ENCODE measurements around the gene WDR90. TPM values are rescaled to one million over a fixed set of nuclear protein-coding genes. Genes with fewer than 3 reads are reported as not detected.
A peak's percentile ranks its signal among the peaks of the same experiment; 100 is the strongest.

Gene WDR90
- total RNA-seq, 1 donor from 2014 or later = 102 TPM

DNA sequence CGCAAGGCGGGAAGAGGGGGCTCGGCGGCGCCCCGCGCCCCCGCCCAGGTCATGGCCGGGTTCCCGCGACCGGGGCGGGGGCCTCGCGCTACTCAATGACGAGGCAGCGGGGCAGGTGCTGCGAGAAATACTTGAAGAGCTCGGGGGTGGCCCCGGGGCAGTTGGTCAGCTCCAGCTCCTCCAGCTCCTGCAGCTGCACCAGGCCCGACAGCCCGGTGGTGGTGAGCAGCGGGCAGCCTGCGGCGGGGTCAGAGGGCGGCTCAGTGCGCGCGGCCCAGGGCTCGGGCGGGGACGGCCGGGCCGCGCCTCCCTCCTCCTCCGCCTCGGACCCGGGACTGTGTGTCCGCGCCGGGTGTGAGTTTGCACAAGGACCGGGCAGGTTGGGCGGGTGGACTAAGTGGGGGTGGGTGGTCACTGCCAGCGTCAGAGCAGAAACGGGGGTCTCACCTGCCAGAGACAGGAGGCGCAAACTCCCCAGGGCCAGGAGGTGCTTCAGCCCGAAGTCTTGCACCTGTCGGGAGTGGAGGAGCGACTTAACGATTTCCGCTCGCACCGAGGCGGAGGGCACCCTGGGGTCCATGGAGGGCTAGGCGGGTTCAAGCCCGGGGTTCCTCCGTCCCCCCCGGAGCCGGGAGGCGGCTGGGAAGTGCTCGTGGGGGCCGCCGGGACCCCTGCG, 45.2 kb downstream of the WDR90 start:
- Mint-ChIP-seq H3K27ac (no peak overlapping the region), H3K4me1 (ENCODE audit: unreplicated experiment) (no peaks in the 10 kb centered on the region), H3K4me3 (no peak overlapping the region), H3K9me3 (no peaks in the 10 kb centered on the region), H3K36me3 (no peaks in the 10 kb centered on the region), H3K27me3 (peaks cover 58% of the 10 kb centered on the region)
- DNase-seq (ENCODE audit: extremely low spot score, unreplicated experiment) = no peak
- no peak for TF ChIP-seq CTCF (conservative IDR thresholded peaks at IDR 0.05)

- no peak for TF ChIP-seq CTCF (conservative IDR thresholded peaks at IDR 0.05)
- Mint-ChIP-seq H3K9me3 (no peaks in the 10 kb centered on the region), H3K27ac (no peak overlapping the region), H3K36me3 (no peaks in the 10 kb centered on the region), H3K27me3 (peaks cover 63% of the 10 kb centered on the region), H3K4me1 (ENCODE audit: unreplicated experiment) (no peaks in the 10 kb centered on the region), H3K4me3 (no peak overlapping the region)
- no peak for DNase-seq (ENCODE audit: extremely low spot score, unreplicated experiment)
Measured at GRCh38 chr16:694863-695354, 45.7 kb downstream of the WDR90 start.

- Mint-ChIP-seq H3K36me3 (no peaks in the 10 kb centered on the region), H3K27ac (no peak overlapping the region), H3K4me1 (ENCODE audit: unreplicated experiment) (no peaks in the 10 kb centered on the region), H3K4me3 (peak overlapping the region; percentile 39), H3K27me3 (peaks cover 67% of the 10 kb centered on the region), H3K9me3 (no peaks in the 10 kb centered on the region)
- DNase-seq (ENCODE audit: extremely low spot score, unreplicated experiment) = no peak
- no peak for TF ChIP-seq CTCF (conservative IDR thresholded peaks at IDR 0.05)
Measured at GRCh38 chr16:695355-696089, 46.4 kb downstream of the WDR90 start.

GRCh38 chr16:698911-699671, 49.9 kb downstream of the WDR90 start:
- peaks cover 78% of the 10 kb centered on the region for H3K27me3 Mint-ChIP-seq
- DNase-seq (ENCODE audit: extremely low spot score, unreplicated experiment) = no peak

More at GRCh38 chr16:698911-699671, 49.9 kb downstream of the WDR90 start:
- TF ChIP-seq CTCF (conservative IDR thresholded peaks at IDR 0.05) = no peak
- Mint-ChIP-seq H3K4me1 (ENCODE audit: unreplicated experiment) (no peaks in the 10 kb centered on the region), H3K36me3 (no peaks in the 10 kb centered on the region), H3K9me3 (no peaks in the 10 kb centered on the region), H3K27ac (no peak overlapping the region), H3K4me3 (no peak overlapping the region)
